Stimulated activated naive B cell treated with anti-CD40 and anti-IgM and Interleukin-4, amounts not matched to agents 10 μg/mL and 1 μg/mL and 100 μg/mL, for 72 hours (primary cell): Measurements from ENCODE around the gene ZRANB1.

ENCODE experiments used
- ATAC-seq, 2 donors: fragments of 150-1000 bp; cut with Tn5 transposase; replicated peaks; 2 replicates each; pipeline ENCODE4 v1.10.0; 2021; ENCODE audit warnings: moderate library complexity in 1 of 2
- DNase-seq: peaks from one replicate; pipeline ENCODE4 v3.0.0; 2021
- H3K27ac Mint-ChIP-seq: one replicate; pipeline ENCODE4 v1.8.0; 2022; ENCODE audit warnings: mild to moderate bottlenecking, mixed read lengths
- H3K27me3 Mint-ChIP-seq, 2 donors: one replicate each; pipeline ENCODE4 v1.8.0; 2022; ENCODE audit warnings: mixed read lengths in 2 of 2
- H3K36me3 Mint-ChIP-seq, 2 donors: one replicate each; pipeline ENCODE4 v1.8.0; 2022; ENCODE audit warnings: mixed read lengths in 2 of 2, mild to moderate bottlenecking in 1 of 2
- H3K4me1 Mint-ChIP-seq, 2 donors: one replicate each; pipeline ENCODE4 v1.8.0; 2022; ENCODE audit warnings: mixed read lengths in 2 of 2, mild to moderate bottlenecking in 1 of 2
- H3K4me3 Mint-ChIP-seq, 2 donors: one replicate each; pipeline ENCODE4 v1.8.0; 2022; ENCODE audit warnings: mild to moderate bottlenecking in 2 of 2, mixed read lengths in 2 of 2, moderate library complexity in 1 of 2
- H3K9me3 Mint-ChIP-seq, 2 donors: one replicate each; pipeline ENCODE4 v1.8.0; 2022; ENCODE audit warnings: mixed read lengths in 2 of 2, mild to moderate bottlenecking in 1 of 2

Gene ZRANB1

DNA sequence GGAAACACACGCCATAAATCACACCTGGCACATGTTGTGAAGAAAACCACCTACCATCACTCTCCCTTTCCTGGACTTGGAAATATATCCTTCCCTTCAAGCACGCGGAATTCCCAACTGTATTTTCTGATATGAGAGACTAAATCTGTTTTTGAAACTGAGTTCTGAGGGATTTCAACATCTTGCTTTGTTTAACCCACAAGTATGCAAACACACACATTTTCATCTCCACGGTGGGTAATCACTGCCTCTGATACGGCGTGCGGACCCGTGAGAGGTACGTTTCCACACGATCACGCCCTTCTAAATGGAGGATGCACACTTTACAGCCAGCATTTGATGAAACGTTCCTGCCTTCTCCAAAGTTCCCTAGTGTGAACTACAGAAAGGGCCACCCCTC, 83.4 kb downstream of the ZRANB1 start:
- no peaks in the 10 kb centered on the region for H3K4me1 Mint-ChIP-seq
- H3K27ac Mint-ChIP-seq = no peak overlapping the region
- ATAC-seq = no peak

DNA sequence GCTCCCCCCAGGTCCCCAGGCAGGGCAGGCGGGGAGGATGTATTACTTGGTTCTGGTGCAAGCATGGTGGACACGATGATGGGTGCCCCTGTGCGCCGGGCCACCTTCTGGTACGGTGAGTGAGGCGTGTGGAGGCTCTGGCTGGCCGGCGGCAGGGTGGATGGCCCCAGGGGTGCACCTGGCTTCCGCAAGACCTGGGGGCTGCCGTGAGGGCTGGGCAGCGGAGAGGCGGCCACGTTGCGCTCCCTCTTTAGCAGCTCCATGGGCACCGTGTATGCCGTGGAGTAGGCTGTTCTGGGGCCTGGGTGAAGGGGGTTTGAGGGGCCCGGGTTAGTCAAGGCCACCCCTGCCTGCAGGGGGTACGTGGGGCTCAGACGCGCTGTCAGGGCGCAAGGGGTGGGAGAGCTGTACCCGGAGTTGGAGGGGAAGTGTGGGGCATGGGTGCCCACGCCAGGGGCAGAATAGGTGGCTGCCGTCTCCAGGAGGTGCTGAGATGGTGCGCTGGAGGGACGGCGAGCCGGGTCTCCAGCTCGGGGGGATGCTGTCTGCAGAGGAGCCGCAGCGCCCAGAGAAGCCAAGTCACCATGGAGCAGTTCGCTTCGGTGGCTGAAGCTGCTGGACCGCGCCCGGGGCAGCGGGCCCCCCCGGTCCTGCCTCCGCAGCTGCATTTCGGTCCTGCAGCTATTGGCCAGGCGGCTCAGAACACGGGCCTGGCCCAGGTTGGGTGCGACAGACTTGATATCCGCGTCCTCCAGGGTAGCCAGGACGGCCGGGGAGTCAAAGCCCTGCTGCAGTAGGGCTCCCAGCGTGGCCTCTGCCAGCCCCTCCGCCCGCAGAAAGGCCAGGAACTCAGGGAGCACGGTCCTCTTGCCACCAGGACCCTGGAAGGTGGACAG, 84.4 kb downstream of the ZRANB1 start:
- DNase-seq (no peak), ATAC-seq (no peak)
- H3K4me3 Mint-ChIP-seq = no peak overlapping the region
- no peaks in the 10 kb centered on the region for H3K9me3 Mint-ChIP-seq
- no peaks in the 10 kb centered on the region for H3K27me3 Mint-ChIP-seq
- H3K36me3 Mint-ChIP-seq = no peaks in the 10 kb centered on the region
- no peaks in the 10 kb centered on the region for H3K4me1 Mint-ChIP-seq
- H3K27ac Mint-ChIP-seq = no peak overlapping the region

More for the DNA sequence above, 83.4 kb downstream of the ZRANB1 start:
- Mint-ChIP-seq H3K36me3 (no peaks in the 10 kb centered on the region), H3K27me3 (no peaks in the 10 kb centered on the region), H3K9me3 (no peaks in the 10 kb centered on the region), H3K4me3 (no peak overlapping the region)
- DNase-seq = no peak

DNA sequence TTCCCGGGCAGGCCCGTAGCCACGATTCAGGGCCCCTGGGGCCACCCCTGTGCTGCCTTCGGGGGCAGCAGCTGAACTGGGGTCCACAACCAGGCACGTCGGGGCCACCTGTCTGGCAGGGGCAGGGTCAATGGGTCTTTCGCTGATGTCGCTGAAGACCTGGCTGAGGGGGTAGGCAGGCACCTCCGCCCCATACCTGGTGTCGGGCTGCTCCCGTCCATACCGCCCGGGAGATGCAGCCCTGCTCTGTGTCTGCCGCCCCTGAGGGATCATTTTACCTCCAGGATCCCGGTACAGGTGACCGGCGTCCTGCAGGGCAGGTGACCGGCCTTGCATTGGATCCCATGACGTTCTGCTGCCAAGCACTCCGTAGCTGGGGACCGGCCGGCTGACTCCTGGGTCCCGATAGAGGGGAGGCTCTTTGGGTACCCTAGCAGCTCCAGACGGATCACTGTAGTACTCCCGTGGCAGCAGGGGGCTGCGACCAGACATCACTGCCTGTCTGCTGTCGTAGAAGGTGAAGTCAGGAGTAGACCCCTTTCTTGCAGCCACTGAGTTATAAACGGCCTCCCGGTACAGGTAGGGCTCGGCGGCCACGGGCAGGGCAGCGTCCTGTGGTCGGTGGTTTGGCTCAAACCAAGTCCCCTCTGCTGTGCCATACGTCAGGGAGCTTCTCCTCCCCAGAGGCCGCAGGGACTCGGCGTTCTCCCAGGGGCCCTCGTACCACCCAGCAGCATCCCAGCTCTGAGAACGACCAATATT, 85.2 kb downstream of the ZRANB1 start:
- ATAC-seq (no peak), DNase-seq (no peak)
- Mint-ChIP-seq H3K27ac (no peak overlapping the region), H3K4me1 (no peaks in the 10 kb centered on the region), H3K36me3 (no peaks in the 10 kb centered on the region), H3K27me3 (peaks cover 0 to 3% of the 10 kb centered on the region in 2 donors), H3K9me3 (no peaks in the 10 kb centered on the region), H3K4me3 (no peak overlapping the region)

DNA sequence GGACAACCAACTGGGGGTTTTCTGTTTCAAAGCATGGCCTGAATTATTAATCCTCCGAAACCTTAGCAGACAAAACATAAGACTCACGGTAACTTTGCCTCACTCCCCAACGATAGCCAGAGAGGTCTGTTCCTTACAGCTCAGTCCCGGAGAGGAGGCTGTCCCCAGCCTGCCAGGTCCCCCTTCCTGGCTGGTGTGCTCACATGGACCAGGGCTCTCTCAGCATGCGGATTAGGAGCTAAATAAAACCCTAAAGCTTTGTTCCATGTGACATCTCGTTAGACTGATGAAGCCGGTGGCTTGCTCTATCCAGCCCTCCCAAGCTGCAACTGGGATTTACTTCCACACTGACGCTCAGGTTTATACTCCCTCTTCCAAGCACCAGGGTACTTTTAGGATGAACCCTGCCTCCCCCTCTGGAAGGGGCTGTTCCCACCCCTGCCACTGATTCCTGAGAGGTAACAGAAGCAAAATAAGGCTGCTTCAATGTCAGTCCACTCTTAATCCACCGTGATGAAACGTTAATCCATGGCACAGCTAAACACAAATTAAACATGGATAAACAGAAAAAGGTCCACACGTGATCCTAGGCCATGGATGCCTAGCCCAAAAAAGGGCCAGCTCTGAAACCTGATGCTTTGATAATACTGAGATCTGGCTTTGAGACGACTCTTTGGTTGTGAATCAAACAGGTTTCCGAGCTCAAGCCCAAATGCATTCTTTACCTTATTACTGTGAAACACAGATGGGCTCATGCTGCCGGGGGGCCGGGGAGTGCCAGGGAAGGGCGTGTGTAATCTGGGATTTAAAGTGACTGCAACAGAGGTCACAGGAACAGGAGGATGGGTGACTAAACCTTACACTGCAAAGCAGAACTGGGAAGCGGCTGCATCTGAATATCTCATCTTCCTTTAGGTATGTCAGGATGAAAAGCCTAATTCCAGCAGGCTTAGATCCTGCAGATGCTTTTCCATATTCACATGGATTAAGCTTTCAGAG, 86.2 kb downstream of the ZRANB1 start:
- DNase-seq (no peak), ATAC-seq (no peak)
- H3K4me1 Mint-ChIP-seq = no peaks in the 10 kb centered on the region
- no peak overlapping the region for H3K4me3 Mint-ChIP-seq
- H3K9me3 Mint-ChIP-seq = no peaks in the 10 kb centered on the region
- no peak overlapping the region for H3K27ac Mint-ChIP-seq
- no peaks in the 10 kb centered on the region for H3K36me3 Mint-ChIP-seq
- peaks cover 0 to 9% of the 10 kb centered on the region in 2 donors for H3K27me3 Mint-ChIP-seq

DNA sequence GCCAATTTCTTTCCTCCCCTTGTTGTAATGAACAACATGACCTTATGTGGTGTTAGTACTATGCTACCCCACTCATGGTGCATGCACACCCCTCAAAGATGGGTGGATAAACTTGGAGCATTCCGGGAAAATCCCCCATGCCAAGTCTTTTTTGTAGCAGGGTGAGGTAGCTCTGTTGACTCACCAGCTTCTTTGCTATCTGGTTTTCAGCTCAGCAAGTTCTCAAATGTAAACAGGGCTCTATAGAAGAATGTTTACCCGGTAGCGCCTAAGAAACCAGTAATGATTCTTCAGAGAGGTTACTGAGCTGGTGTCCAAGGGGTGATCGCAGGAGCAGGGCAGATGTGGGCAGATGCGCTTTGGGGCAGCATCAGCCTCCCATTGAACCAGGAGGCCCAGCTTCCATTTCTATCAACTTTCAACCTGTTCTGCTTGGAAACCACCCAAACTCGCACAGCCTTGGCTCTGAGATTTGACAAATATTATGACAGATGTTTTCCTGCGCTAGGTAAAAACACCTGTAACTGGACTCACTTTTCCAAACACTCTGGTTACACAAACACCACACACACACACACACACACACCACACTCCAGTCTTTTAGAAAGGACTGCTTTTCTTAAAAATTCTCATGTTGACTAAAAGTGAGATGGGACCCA, 87.8 kb downstream of the ZRANB1 start:
- no peaks in the 10 kb centered on the region for H3K4me1 Mint-ChIP-seq
- H3K27ac Mint-ChIP-seq = no peak overlapping the region
- no peaks in the 10 kb centered on the region for H3K9me3 Mint-ChIP-seq
- H3K4me3 Mint-ChIP-seq = no peak overlapping the region
- no peak for ATAC-seq
- DNase-seq = no peak
- H3K27me3 Mint-ChIP-seq = peaks cover 0 to 9% of the 10 kb centered on the region in 2 donors
- no peaks in the 10 kb centered on the region for H3K36me3 Mint-ChIP-seq

DNA sequence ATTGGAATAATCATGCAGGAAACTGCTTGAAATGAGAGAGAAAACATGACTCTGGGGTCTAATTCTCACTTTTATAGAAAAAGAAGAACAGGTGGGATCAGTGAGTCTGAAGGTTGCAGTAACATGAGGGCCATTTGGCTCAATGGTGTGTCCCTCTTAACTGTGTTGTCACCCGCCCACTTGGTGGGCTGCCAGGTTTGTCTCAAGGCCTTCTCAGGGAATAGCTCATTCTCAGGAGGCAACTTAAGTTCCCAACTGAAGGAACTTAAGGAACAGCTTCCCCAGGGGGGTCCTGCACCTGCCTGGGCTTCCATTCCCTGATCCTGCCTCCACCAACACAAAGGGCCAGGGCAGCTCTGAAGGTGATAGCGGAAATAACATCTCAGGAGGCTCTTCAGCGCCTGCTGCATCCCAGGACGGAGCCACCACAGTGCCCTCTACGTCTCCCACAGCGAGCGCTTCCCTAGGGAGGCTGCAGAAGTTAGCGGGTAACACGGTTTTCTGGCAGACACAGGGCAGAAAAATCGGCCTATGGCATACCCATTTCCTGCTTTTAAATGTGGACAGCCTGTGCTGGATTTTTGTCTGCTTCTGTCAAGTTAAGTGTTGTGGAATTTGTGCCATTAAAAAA, 88.8 kb downstream of the ZRANB1 start:
- Mint-ChIP-seq H3K4me1 (no peaks in the 10 kb centered on the region), H3K9me3 (no peaks in the 10 kb centered on the region), H3K27ac (no peak overlapping the region), H3K4me3 (no peak overlapping the region), H3K27me3 (peaks cover 8 to 9% of the 10 kb centered on the region in 2 donors), H3K36me3 (no peaks in the 10 kb centered on the region)
- no peak for DNase-seq
- no peak for ATAC-seq

DNA sequence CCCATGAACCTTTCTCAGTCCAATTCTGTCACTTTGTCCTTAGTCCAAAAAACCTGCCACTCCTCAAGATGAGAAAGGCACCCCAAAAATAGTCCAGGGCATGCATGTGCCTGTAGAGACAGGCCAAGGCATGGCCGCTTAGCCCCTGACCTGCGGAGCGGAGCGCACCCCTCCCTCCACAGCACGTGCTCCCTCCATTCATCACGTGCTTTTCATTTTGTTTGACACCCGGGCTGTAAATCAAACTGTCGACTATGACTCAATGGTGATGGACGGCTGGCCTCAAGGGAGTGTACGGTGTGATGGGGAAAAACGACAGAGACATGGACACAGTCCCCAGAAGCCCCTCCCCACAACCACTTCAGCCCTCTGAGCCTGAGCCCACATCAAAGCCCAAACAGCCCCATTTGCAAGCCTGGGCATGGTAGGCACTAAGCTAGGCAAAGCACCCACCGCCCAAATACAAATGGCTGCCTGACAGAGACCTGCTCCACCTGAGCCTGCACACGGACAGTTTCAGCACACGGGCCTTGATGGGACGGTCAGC, 90.6 kb downstream of the ZRANB1 start:
- no peak overlapping the region for H3K4me3 Mint-ChIP-seq
- no peak for DNase-seq
- no peak for ATAC-seq
- H3K27ac Mint-ChIP-seq = no peak overlapping the region
- no peaks in the 10 kb centered on the region for H3K4me1 Mint-ChIP-seq
- no peaks in the 10 kb centered on the region for H3K9me3 Mint-ChIP-seq
- no peaks in the 10 kb centered on the region for H3K36me3 Mint-ChIP-seq
- H3K27me3 Mint-ChIP-seq = peaks cover 13 to 16% of the 10 kb centered on the region in 2 donors

DNA sequence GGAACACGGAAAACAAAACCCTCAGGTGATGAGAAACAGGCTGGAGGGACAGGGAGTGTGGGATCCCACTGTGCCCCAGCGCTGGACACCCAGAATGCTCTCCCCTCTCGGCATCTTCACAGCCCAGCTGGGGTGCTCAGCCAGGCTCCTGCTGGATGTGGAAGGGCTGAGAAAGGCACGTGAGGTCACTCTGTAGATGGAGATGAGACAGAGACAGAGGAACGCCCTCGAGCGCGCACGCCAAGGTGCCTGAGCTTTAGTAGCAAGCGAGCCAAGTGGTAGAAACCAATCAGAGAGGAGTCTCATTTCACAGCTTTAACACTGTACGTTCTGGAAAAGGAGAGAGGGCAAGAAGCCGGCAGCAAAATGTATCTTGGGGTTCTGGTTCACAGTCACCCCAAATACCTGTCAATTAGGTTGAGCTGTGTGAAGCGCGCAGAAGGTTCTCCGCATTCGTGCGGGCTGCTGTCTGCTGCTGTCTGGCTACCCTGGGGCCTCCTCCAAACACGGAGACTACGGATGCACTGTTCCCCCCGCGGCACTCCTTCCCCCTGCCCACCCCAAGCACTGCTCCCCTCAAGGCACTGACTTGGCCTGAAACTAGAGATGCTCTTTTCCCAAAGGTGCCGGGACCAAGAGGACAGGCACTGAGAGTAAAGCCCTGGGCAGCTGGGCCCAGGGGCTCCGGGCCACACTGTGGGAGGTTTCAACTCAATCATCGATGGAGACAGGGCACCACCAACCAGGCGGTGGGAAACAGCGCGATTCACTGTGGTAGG, 91.4 kb downstream of the ZRANB1 start:
- H3K4me1 Mint-ChIP-seq = no peaks in the 10 kb centered on the region
- peaks cover 13 to 21% of the 10 kb centered on the region in 2 donors for H3K27me3 Mint-ChIP-seq
- H3K9me3 Mint-ChIP-seq = no peaks in the 10 kb centered on the region
- DNase-seq = no peak
- H3K4me3 Mint-ChIP-seq = no peak overlapping the region
- ATAC-seq = no peak
- no peak overlapping the region for H3K27ac Mint-ChIP-seq
- no peaks in the 10 kb centered on the region for H3K36me3 Mint-ChIP-seq

DNA sequence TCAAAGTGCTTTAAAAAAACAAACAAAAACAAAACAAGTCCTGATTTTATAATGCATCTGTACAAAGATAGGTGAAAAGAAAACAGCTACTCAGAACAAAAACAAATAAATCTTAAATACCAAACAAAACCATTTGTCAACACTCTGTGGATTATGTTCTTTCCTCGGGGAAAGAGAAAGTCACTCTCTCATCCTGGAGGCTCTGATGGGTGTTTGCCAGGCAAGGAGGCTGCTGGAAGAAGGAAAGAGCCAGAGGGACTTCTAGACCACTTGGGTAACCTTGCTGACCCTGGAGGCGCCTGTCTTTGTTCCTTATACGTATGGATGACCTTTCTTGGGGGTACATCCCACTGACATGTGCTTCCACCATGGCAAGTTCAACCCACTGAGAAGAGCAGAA, 92.8 kb downstream of the ZRANB1 start:
- H3K36me3 Mint-ChIP-seq = no peaks in the 10 kb centered on the region
- DNase-seq (no peak), ATAC-seq (no peak)
- no peak overlapping the region for H3K4me3 Mint-ChIP-seq
- H3K27ac Mint-ChIP-seq = no peak overlapping the region
- peaks cover 15 to 24% of the 10 kb centered on the region in 2 donors for H3K27me3 Mint-ChIP-seq
- H3K9me3 Mint-ChIP-seq = no peaks in the 10 kb centered on the region
- H3K4me1 Mint-ChIP-seq = no peaks in the 10 kb centered on the region

DNA sequence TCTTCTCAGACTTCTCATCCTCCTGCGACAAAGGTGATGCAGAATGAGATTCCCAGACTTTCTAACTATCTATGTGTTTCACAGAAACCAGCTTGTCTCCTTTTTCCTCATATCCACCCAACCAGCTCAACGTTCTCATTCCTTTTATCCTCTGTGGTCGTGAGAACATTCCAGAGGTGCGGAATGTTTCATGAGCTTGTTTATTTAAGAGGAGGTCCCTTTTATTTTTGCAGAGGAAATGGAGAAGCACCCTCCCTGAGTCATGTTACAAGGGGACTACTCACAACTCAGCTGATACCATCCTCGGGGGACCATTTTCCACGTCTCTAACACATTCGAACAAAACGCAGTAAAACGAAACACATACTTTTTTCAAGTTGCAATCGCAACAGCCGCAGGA, 93.2 kb downstream of the ZRANB1 start:
- DNase-seq (no peak), ATAC-seq (no peak)
- Mint-ChIP-seq H3K9me3 (no peaks in the 10 kb centered on the region), H3K27me3 (peaks cover 17 to 25% of the 10 kb centered on the region in 2 donors), H3K36me3 (no peaks in the 10 kb centered on the region), H3K27ac (no peak overlapping the region), H3K4me1 (no peaks in the 10 kb centered on the region), H3K4me3 (no peak overlapping the region)

DNA sequence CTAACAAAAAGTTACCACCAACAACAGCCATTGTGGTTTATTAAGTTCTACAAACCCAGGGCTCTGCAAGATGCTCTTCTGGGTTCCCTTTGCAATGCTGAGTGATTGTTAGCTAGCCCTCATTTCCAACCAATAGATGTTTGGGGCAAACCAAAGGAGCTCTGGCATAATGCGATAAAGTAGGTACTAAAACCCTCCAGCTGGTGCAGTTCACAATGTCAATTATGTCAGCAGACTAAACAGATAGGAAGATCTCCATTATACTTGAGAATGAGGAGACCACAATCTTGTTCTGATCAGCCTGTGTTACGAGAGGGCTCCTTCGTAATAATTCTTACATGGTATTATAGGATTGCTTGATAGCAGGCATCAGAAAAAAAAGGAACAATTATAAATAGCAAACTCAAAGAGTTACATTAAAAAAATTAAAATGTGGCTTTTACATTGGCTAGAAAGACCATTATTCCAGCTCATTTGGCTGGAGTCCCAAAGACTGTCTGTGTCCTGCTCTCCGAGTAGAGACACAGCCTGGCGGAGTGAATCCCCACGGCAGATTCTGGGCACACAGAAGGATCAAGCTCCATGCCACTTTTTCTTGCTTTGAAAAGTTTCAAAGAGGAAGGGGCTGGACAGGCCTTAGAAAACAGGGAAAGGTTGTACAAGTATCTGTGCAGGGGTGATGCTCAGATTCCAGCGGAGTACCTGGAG, 93.8 kb downstream of the ZRANB1 start:
- no peak for DNase-seq
- H3K4me1 Mint-ChIP-seq = no peaks in the 10 kb centered on the region
- H3K27ac Mint-ChIP-seq = no peak overlapping the region
- H3K9me3 Mint-ChIP-seq = no peaks in the 10 kb centered on the region
- no peaks in the 10 kb centered on the region for H3K36me3 Mint-ChIP-seq
- H3K27me3 Mint-ChIP-seq = peaks cover 22 to 31% of the 10 kb centered on the region in 2 donors
- no peak overlapping the region for H3K4me3 Mint-ChIP-seq
- no peak for ATAC-seq
